GM11168 (cell line): ENCODE measurements around the gene MLF2.
"Not testable (repeated sequence)": the region's sequence is repeated elsewhere in the genome, so short reads cannot be mapped to it uniquely, and the experiment has no call there.

Source experiments
- in situ Hi-C: fragments of 300-500 bp; cut with MboI; formaldehyde crosslinking; loops from one replicate; pipeline ENCODE4 v1.12.0; 2022; ENCODE audit warnings: low sequenced_read_pairs; ENCODE audit not compliant: unreplicated experiment

The MLF2 gene

GRCh38 chr12:6766651-6767349, 13.9 kb upstream of the MLF2 start:
- in situ Hi-C loops, result no loop called here

- in situ Hi-C loops, result no loop called here
These were observed 13.0 kb upstream of the MLF2 start, which contains the start of gene PTMS for GRCh38 chr12:6765634-6766581. Gene PTMS (plus strand): TSS chr12:6766363. CDS start chr12:6766706, 343 bp downstream.

GRCh38 chr12:6765048-6765633, 12.2 kb upstream of the MLF2 start:
- in situ Hi-C loops, result no loop called here

GRCh38 chr12:6764011-6764828, 11.3 kb upstream of the MLF2 start:
- in situ Hi-C loops, result no loop called here

- in situ Hi-C loops, result no loop called here
These were observed 10.4 kb upstream of the MLF2 start for GRCh38 chr12:6763380-6763779.

- in situ Hi-C loops, result no loop called here
These were observed 6.8 kb upstream of the MLF2 start for GRCh38 chr12:6759741-6760140.

- in situ Hi-C loops, result no loop called here
These were observed 5.7 kb upstream of the MLF2 start for GRCh38 chr12:6758506-6759095.

GRCh38 chr12:6757028-6757690, 4.2 kb upstream of the MLF2 start:
- in situ Hi-C loops, result no loop called here

- in situ Hi-C loops, result loop anchor here (5.0 kb wide), 1 partner anchor 58 kb away; no protein-coding TSS in a partner anchor
These were observed 1.5 kb upstream of the MLF2 start for GRCh38 chr12:6754411-6754810.

GRCh38 chr12:6753772-6754356, 923 bp upstream of the MLF2 start:
- in situ Hi-C loops, result loop anchor here (5.0 kb wide), 1 partner anchor 58 kb away; no protein-coding TSS in a partner anchor

- in situ Hi-C loops, result loop anchor here (5.0 kb wide), 1 partner anchor 60 kb away; no protein-coding TSS in a partner anchor
These were observed 597 bp downstream of the MLF2 start for GRCh38 chr12:6752167-6752920.

- in situ Hi-C loops, result loop anchor here (5.0 kb wide), 1 partner anchor 61 kb away; no protein-coding TSS in a partner anchor
These were observed 1.2 kb downstream of the MLF2 start for GRCh38 chr12:6751767-6752166.

GRCh38 chr12:6750506-6750905, 2.4 kb downstream of the MLF2 start:
- in situ Hi-C loops, result loop anchor here (5.0 kb wide), 1 partner anchor 62 kb away; no protein-coding TSS in a partner anchor

GRCh38 chr12:6748761-6749160, 4.2 kb downstream of the MLF2 start:
- in situ Hi-C loops, result no loop called here

- in situ Hi-C loops, result no loop called here
These were observed 5.7 kb downstream of the MLF2 start for GRCh38 chr12:6747216-6747615.

GRCh38 chr12:6745741-6746525, 7.0 kb downstream of the MLF2 start:
- in situ Hi-C loops, result no loop called here

- in situ Hi-C loops, result not testable (repeated sequence)
These were observed 9.6 kb downstream of the MLF2 start for GRCh38 chr12:6743300-6743699.
